OCI-M2 (cell line): Measurements from ENCODE around the gene PBXIP1.

Experiments used
- DNase-seq: peaks from one replicate; lab custom pipeline; 2025; ENCODE audit not compliant: unreplicated experiment; lab: John Stamatoyannopoulos, UW

The PBXIP1 gene

DNA sequence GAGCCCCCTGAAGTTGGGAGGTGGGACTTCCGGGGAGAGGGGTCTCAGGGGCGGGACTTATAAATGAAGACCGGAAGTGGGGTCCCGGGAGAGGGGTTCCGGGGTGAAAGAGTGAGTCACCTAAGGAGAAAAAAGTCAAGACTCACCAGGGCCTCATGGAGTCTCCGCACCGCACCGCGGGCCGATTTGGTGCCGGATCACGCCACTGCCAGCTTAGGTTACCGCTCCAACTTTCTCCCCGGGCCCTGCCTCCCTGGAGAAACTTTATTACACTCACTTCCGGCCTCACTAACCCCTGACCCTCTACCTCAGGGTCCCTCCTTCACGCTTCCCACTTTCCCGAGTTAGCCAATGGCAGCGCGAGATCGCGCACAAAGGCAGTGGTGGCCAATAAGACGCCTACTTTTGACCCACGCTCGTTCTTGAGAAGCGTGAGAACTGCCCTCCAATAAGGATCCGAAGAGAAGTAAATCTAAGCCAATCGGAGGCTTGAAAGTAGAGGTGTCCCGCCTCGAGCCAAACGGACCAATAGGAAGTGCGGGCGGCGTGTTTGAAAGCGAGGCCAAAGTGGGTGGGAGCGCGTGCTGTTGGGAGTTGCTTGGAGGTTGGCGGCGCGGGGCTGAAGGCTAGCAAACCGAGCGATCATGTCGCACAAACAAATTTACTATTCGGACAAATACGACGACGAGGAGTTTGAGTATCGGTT is 18.4 kb upstream of the PBXIP1 start, which contains the start of gene CKS1B:
Gene CKS1B, plus strand, starts transcription at position 580 of the 706 bp plus-strand sequence. Its CDS starts 65 bp downstream, at position 645.
- DNase-seq, result peak; percentile 91

DNA sequence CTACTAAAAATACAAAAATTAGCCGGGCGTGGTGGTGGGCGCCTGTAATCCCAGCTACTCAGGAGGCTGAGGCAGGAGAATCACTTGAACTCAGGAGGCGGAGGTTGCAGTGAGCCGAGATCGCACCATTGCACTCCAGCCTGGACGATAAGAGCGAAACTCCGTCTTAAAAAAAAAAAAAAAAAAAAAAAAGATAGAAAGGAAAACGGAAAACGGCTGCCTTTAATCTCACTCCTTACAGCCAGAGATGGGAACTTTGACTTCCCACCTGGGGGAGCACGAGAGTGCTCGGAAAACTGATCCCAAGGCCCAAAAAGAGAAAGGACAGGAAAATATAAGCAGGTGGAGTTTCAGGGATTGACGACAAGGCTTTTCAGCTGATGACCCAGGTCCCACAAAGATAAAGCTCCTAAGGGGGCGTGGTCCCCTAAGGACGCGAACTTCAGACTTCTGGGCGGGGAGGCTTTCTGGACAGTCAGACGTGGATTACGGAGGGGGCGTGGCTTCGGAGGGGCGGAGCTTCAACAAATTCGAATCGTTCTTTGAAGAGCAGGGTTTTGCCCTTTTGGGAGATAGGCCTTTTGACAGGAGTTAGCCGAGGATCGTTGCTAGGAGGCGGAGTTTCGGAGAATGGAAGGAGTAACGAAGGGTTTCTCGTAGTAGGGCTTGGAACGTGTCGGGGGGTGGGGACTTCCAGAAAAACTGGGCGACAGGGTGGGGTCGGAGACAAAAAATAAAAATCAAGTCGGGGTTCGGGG is 17.6 kb upstream of the PBXIP1 start:
- DNase-seq, result peak; percentile 79

DNA sequence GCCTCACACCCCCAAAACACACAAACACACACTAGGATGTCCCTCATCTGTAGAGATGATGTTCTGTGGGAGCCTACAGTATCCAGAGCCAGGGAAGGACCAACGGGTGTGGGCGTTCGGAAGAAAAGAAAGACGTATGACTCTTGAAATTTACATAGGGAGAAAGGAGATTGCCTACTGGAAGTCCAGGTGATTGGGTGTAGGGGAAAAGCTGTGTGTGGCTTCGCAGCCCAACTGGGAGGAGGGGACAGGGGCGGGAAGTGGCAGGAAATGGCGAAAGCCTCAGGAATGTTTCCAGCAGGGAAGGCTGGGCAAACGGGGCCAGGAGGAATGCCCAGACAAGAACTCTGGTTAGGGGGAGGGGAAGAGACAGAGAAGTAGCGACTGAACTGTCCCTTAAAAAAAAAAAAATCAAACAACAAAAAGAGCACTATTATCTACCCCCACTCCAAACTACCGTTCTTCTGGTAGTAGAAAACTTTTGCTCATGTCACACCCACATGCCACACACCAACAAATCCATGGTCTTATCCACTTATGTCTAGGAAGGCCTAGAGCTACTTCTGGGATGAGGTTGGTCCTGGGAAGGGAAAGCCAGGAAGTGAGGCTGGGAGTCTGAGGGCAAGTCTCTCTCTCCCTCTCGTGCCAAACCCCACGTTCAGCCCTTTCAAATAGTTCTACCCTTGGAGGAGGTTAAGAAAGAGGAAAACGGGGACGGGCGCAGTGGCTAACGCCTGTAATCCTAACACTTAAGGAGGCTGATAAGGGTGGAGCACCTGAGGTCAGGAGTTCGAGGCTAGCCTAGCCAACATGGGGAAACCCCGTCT is 16.8 kb upstream of the PBXIP1 start:
- no peak for DNase-seq

DNA sequence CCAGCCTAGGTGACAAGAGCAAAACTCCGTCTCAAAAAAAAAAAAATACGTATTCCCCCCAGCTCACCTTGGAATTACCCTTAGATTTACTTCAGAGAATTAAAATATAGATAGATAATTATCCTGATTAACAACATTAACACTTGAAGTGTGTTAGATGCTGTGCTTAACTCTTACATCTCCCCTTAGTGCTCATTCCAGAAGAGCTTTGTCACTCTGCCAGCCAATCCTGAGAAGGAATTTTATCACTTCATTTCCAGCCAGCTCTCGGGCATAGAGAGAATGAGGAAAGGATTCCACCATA is 16.3 kb upstream of the PBXIP1 start:
- no peak for DNase-seq

DNA sequence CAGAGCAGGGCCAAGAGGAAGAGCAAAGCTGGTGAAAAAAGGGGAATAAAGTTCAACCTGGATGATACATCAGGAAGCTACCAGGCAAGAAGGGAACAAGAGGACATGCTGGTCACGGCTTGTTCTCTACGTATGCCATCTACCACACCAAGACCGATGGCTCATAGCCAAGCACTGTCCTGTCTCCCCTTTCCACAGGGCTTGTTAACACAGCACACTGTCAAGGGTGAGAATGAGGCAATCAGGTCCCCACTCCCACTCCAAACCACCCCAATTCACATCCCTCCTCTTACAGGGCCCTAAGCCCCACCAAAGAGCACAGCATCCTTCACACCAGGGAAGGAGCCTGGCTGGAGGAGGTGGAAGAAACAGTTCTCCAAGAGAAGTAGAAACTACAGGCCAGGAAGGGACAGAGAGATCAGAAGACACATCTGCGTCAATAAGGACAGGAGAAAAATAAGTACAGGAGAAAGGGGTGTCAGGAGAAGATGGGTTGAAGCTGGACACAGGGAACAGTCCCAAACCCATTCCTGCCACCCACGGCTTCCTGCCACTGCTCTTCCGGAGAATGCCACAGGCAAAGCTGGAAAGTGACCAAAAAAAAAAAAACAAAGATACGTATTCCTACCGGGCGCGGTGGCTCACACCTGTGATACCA is 15.6 kb upstream of the PBXIP1 start:
- no peak for DNase-seq

DNA sequence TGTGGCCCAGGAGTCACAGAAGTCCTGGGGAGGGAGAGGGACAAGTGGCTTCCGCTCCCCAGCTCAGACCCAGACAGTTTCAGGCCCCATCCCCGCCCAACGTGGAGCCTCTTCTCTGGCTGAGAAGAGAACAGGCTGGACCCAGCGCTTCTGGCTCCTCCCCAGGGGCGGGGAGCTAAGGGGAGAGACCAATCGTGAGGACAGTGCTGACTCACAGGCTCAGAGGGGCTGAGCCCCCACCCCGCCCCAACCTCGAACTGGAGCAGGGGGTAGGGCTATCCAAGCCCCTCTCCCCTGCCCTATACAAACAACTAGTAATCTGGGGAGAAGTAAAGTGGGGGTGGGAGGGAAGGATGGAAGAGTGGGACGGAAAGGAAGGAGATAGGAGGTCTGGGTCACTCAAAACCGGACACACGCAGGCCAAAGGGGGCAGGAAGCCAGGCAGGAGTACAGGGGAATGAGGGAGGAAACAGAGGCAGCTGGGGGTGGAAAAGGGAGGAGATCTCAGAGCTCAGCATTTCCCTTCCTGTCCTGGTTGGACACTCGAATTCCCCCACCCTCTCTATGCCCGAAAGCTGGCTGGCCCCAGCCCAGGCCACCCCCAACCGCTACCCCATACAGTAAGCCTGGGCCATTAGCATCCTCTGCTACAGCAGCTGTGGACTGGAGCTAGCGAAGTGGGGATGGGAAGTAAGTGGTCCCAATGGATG is 14.9 kb upstream of the PBXIP1 start, which contains the start of gene SHC1:
Gene SHC1, minus strand, starts transcription at position 117 of the 710 bp plus-strand sequence. CDS start 221 bp downstream, outside the sequence.
- peak; percentile 69 for DNase-seq

DNA sequence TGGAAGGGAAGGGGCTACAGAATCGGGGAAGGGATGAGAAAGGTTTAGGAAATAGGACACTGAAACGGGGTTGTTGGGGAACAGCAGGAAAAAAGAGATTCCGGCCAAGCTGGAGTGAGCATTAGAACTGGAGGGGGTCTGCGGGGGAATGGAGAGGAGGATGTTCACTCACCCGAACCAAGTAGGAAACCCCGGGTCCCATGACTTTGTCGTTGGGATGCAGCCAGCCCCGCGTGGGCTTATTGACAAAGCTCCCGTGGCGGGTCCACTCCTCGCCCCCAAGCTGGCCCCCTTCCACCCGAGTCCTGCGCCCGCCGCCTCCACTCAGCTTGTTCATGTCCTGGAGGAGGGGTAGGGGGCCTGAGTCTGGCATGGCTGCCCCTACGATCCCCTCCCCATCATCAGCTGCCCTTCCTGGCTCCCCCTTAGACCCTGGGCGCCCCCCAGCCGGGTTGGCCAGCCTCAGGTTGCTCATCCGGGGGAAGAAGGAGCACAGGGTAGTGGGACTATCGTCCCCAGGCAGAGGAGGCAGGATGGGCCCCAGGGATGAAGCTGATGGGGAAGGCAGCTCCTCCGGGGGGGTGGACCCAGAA is 14.1 kb upstream of the PBXIP1 start:
- no peak for DNase-seq

DNA sequence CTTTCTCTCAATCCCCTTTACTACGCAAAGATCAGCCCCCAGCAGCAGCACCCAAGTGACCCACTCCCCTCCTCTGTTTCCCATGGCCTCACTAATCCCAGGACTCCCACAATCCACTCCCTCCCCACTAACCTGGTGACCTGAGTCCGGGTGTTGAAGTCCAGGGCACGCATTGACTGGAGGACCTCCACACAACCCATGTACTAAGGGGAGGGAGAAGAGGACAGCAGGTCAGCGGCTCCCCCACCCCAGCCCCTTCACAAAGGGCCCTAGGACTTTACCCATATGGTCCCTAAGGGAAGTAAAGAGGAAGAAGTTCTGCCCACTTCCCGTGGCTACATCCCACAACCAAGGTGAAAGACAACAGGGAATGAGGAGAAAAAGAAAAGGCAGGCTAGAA is 13.3 kb upstream of the PBXIP1 start:
- DNase-seq, result no peak

DNA sequence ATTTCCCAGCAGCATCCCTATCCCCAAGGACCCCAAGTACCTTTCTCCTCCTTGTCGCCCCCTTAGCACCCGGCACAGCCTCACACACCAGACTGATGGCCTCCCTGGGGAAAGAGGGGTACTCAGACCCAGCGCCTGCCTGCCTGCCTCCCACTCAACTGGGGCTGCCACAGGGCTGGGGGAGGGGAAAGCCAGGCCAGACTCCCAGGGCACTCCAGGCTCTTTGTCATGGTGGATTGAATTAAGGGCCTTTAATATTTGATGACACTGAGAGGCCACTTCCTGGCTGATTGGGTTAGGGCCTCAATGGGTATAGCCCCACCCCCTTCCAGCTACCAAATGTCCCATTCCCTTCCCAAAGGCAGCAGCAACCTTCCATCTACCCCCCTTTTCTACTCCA is 12.8 kb upstream of the PBXIP1 start:
- no peak for DNase-seq

DNA sequence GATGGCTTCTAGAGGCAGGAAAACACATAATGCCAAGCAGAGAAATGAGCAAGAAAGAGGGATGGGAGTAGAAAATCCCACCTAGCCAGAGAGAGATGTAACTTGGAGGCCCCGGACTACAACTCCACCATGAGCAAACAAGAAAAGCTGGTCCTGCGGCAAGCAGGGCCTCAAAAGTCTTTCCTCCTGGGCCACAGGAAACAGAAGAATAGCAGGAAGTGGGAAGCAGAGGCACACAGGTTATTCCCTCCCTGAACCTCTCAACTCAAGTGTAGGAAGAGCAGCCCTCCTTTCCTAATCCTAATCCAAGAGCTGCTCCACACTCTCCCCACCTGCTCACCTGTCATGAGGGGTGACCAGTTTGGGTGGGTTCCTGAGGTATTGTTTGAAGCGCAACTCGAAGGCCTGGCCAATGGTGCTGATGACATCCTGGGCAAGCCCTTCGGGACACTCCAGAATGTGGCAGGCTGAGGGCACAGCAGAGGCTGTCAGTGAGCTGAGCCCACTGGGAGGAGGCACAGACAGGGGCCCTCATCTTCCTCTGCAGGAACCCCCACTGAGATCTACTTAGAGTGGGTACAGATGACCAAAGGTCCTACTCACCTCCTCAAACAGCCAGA is 11.5 kb upstream of the PBXIP1 start:
- no peak for DNase-seq

DNA sequence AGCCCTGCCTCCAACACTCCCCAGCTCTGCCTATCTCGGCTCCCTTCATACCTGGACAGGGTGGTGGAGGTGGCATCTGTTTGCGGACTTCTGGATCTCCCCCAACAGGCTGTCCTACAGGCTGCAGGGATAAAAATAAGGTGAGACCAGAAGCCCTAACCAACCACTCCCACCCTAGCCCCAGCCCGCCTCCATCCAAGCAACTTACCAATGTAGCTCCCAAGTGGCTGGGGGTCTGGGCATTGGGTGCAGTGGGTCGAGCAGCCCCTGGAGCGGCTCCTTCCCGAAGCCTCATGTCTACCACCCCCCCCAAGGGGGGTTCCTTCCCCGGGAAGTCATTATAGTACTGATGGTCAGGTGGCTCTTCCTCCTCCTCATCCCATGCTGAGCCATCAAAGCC is 10.2 kb upstream of the PBXIP1 start:
- DNase-seq, result no peak

DNA sequence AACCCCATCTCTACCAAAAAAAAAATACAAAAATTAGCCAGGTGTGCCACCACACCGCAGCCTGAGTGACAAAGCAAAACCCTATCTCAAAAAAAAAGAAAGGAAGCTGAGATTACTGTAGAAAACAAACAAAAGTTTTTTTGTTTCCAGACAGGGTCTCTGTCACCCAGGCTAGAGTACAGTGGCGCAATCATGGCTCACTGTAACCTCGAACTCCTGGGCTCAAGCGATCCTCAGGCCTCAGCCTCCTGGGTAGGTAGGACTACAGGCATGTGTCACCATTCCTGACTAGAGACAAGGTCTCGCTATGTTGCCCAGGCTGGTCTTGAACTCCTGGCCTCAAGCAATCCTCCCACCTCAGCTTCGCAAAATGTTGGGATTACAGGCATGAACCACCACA is 8.5 kb upstream of the PBXIP1 start:
- no peak for DNase-seq

DNA sequence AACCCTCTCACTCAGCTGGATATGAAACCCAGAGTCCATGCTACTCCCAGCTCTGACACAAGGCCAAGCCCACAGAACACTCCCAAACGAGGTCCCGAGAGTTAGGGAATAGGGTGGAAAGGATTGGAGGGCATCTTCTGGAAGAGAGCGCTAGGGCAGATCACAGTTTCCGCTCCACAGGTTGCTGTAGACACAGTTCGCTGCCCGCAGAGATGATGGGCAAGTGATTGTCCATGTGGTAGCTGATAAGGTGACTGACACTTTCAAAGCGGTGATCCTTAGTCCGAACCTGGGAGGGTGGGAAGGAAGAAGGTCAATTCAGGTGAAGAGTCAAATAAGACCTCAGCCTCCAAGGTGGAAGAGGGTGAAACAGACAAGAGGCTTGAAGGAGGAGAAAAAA is 7.7 kb upstream of the PBXIP1 start:
- no peak for DNase-seq

DNA sequence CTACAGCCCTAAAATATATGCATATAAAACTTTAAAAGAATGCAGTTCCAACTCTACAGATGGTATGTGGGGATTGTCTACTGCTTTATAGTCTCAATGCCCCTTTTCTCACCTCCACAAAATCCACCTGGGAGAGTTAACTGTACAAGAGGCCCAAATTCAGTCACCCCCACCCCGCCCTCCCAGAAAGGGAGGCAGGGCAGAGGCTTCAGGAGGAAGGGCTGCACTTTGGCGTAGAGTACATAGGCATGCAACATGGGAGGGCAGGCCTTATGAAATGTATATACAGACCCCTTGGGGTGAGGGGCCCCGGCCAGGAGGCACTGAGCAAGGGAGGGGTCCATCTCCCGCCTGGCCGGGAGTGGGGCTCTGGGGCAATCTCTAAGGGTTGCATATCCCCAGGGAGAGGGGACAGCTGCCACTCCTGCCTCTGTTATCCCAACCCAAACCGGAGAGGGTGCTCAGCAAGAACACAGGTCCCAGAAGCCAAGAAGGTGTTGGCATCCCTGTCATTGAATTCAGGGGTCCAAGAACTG is 7.0 kb upstream of the PBXIP1 start:
- DNase-seq, result no peak

DNA sequence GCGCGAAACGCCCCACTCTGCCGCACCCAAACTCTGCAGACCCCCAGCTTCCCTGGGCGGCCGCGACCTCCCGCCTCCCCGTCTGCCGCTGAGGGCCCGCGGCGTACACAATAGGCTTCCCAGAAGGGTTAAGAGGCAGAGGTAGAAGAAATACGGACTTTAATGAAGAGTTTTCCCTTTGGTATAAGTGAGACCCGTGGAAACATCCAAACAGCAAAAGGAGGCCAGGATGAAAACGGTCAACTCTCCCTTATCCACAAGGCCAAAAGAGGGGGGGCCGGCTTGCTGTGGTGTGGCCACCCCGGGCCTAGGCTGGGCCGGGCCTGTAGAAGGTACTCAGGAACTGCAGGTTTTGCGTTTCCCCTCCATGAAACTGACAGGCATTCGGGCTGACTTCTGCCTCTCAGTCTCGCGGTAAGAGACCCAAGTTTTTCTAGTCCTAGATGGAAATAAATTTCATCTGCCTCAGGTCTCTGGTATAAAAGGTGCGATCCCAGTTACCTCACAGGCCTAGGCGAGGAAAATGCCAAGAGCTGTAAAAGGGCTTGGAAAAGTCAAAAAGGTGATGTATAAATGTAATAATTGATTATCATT is 6.4 kb upstream of the PBXIP1 start:
- DNase-seq, result no peak

DNA sequence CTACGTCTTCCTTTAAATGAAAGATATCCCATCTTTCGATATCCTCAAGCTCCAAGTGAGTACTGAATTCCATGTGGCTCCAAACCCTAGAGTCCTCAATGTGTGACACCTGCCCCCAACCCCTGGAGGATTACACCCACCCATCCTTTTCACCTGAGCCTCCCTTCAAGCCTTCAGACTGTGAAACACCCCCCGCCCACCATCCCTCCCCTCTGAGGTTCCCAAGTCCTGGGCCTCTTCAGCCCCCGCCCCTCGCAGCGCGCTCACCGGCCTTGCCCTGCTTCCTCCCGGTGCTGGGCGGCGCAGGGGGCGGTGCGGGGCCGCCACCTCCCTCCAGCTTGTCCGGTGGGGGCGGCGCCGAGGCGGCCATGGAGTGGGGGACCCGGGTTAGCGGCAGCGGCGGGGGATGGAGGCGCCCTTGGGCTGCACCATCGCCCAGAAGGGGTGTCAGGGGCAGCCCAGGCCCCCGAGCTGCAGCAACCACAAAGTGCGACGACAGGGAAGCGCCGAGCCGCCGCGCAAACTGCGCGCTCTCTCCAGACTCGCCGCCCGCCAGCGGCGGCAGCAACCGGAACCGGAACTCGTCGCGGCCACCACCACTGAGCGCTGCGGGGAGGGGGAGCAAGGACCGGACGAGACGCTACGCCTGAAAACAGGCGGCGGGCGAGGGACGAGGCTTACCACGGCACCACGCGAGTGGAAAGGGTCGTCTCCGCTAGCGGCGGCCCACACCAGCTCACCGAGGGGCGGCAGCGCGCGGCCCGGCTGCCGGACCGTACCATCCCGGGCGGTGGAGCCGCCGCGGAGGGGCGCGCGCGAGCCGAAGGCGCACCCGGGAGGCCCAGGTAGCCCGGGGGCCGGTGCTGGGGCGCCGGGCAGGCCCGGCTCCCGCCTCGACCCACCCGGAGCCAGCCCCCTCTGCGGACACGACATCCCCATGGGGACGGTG is 5.6 kb upstream of the PBXIP1 start, which contains the start of gene PYGO2:
Gene PYGO2, minus strand, starts transcription at position 576 of the 949 bp plus-strand sequence. Its CDS starts 206 bp downstream, at position 370.
- no peak for DNase-seq

DNA sequence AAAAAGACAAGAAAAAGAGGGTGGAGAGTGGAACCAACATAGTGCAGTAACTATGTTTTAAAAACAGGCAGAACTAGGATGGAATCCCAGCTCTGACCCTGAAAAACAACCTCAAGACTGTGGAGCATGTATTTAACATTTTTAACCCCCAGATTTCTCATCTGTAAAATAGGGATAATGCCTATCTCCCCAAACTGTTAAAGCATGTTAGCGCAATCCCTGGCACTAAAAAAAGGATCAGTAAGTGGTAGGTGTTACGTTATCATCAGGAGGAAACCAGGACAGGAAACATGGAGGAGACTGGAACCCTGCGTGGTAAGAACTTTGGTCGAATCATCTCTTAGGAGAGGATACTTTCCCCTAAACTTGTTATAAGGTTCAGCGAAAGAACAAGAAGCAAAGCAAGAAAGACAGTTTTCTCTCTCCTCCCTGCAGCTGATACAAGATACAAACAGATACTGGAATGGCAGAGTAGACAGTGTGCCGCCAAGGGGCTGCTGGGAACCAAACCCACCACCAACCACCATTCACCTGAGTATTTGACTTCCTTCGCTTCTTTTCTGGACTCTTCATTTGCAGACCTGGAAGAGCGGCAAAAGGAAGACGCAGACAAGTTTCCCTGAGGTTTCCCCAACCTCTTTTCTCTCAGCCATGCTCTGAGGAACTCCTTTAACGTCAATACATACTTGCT is 4.7 kb upstream of the PBXIP1 start:
- DNase-seq, result no peak
